H1 (cell line): Measurements from ENCODE around the gene CPSF4L. TPM values are rescaled to one million over a fixed set of nuclear protein-coding genes. Genes with fewer than 3 reads are reported as not detected.

Experiments
- CTCF ChIA-PET: fragments of 300-600 bp; sonication (Branson Sonifier 250); formaldehyde crosslinking; loops from one replicate; lab custom pipeline; 2021; ENCODE audit not compliant: partially characterized antibody; lab: Charles Lee
- POLR2A ChIA-PET: fragments of 300-600 bp; sonication (Branson Sonifier 250); formaldehyde crosslinking; loops from one replicate; lab custom pipeline; 2021; ENCODE audit warnings: inconsistent platforms; ENCODE audit not compliant: partially characterized antibody; lab: Charles Lee
- DNase-seq, 2 experiments: peaks; one replicate each; pipeline versions ENCODE4 v3.0.0 to v3.0.0-alpha.2; 2010 to 2022; ENCODE audit warnings: low spot score in 2 of 2, low read depth in 1 of 2, mixed read lengths in 1 of 2
- FAIRE-seq: peaks from 2 replicates; lab custom pipeline; 2011; peaks lifted over from hg19 to GRCh38; lab: Jason Lieb, UNC
- H2AFZ ChIP-seq: 2 replicates; pipeline ENCODE4 v1.8.1; 2012; ENCODE audit warnings: low read length, inconsistent platforms
- H2AK5ac ChIP-seq: 2 replicates; pipeline ENCODE4 v1.6.1; 2013; ENCODE audit warnings: low read depth, low read length
- H2BK120ac ChIP-seq: replicated peaks from 2 replicates; pipeline ENCODE3; 2013; ENCODE audit warnings: low read depth, low read length, inconsistent platforms
- H2BK12ac ChIP-seq: 2 replicates; pipeline ENCODE4 v1.6.1; 2013; ENCODE audit warnings: low read depth, low read length
- H2BK15ac ChIP-seq: 2 replicates; pipeline ENCODE4 v1.6.1; 2013; ENCODE audit warnings: low read length
- H2BK20ac ChIP-seq: 2 replicates; pipeline ENCODE4 v1.6.1; 2013; ENCODE audit warnings: low read length
- H2BK5ac ChIP-seq: 2 replicates; pipeline ENCODE4 v1.6.1; 2013; ENCODE audit warnings: low read depth, low read length
- H3K14ac ChIP-seq: 2 replicates; pipeline ENCODE4 v1.6.1; 2013; ENCODE audit warnings: inconsistent platforms; ENCODE audit not compliant: insufficient read length
- H3K18ac ChIP-seq: 2 replicates; pipeline ENCODE4 v1.6.1; 2013; ENCODE audit warnings: low read length; ENCODE audit errors: extremely low read depth
- H3K23ac ChIP-seq: 2 replicates; pipeline ENCODE4 v1.6.1; 2013; ENCODE audit warnings: inconsistent platforms; ENCODE audit not compliant: insufficient read length
- H3K23me2 ChIP-seq: 2 replicates; pipeline ENCODE4 v1.6.1; 2013; ENCODE audit warnings: low read depth, low read length
- H3K27ac ChIP-seq: 2 replicates; pipeline ENCODE4 v1.6.1; 2011; ENCODE audit warnings: low read depth, low read length, inconsistent platforms
- H3K27me3 ChIP-seq, 4 experiments: replicated peaks in 1 of 4; 1 replicate in 1 of 4; 2 replicates in 3 of 4; pipeline versions ENCODE4 v1.6.1 to v1.8.1; 2011 to 2013; ENCODE audit warnings: low read length in 3 of 4, mild to moderate bottlenecking in 3 of 4, inconsistent platforms in 2 of 4, mixed read lengths in 2 of 4, moderate library complexity in 1 of 4; ENCODE audit not compliant: control insufficient read depth in 3 of 4, insufficient read depth in 3 of 4; ENCODE audit errors: extremely low read depth in 1 of 4
- H3K36me3 ChIP-seq, 4 experiments: 2 replicates each; pipeline versions ENCODE4 v1.6.1 to v1.8.1; 2011 to 2013; ENCODE audit warnings: mild to moderate bottlenecking in 4 of 4, low read length in 3 of 4, moderate library complexity in 2 of 4, control low read depth in 1 of 4, inconsistent platforms in 1 of 4; ENCODE audit not compliant: insufficient read depth in 4 of 4, control insufficient read depth in 2 of 4
- H3K4ac ChIP-seq: replicated peaks from 2 replicates; pipeline ENCODE3; 2013; ENCODE audit warnings: low read length, low read depth, mixed read lengths, inconsistent platforms; ENCODE audit not compliant: insufficient read length
- H3K4me1 ChIP-seq, 4 experiments: replicated peaks in 1 of 4; 1 replicate in 1 of 4; 2 replicates in 3 of 4; pipeline versions ENCODE4 v1.6.1 to v1.8.1; 2011 to 2013; ENCODE audit warnings: low read length in 3 of 4, inconsistent platforms in 2 of 4, mixed read lengths in 1 of 4; ENCODE audit not compliant: insufficient read depth in 4 of 4, control insufficient read depth in 3 of 4
- H3K4me2 ChIP-seq, 2 experiments: 2 replicates each; pipeline versions ENCODE4 v1.6.1 to v1.8.1; 2011 to 2013; ENCODE audit warnings: low read depth in 2 of 2, low read length in 2 of 2, control low read depth in 1 of 2, inconsistent platforms in 1 of 2, mild to moderate bottlenecking in 1 of 2; ENCODE audit not compliant: insufficient read depth in 1 of 2
- H3K4me3 ChIP-seq, 4 experiments: fragments of 200-600, 300-600 bp in 1 of 4; sonication (generic), shearing (Covaris generic), sonication (Bioruptor Twin) in 1 of 4; 2 replicates each; pipeline versions ENCODE4 v1.5.1 to v1.8.1; 2011 to 2016; ENCODE audit warnings: low read length in 4 of 4, low read depth in 3 of 4, control low read depth in 2 of 4, inconsistent platforms in 2 of 4, mild to moderate bottlenecking in 2 of 4, mixed read lengths in 1 of 4, moderate library complexity in 1 of 4; ENCODE audit not compliant: insufficient read depth in 2 of 4; ENCODE audit errors: extremely low read depth in 1 of 4
- H3K56ac ChIP-seq: replicated peaks from 2 replicates; pipeline ENCODE3; 2013; ENCODE audit warnings: low read depth, mild to moderate bottlenecking, mixed read lengths, low read length, inconsistent platforms; ENCODE audit not compliant: insufficient read length
- H3K79me1 ChIP-seq: 2 replicates; pipeline ENCODE4 v1.6.1; 2013; ENCODE audit warnings: low read depth, low read length, control low read depth
- H3K79me2 ChIP-seq, 2 experiments: 2 replicates each; pipeline versions ENCODE4 v1.6.1 to v1.8.1; 2012 to 2013; ENCODE audit warnings: low read length in 2 of 2, mild to moderate bottlenecking in 2 of 2, inconsistent platforms in 1 of 2; ENCODE audit not compliant: insufficient read depth in 2 of 2, control insufficient read depth in 1 of 2
- H3K9ac ChIP-seq, 4 experiments: replicated peaks in 1 of 4; 1 replicate in 1 of 4; 2 replicates in 3 of 4; pipeline versions ENCODE4 v1.6.1 to v1.8.1; 2011 to 2013; ENCODE audit warnings: low read depth in 3 of 4, low read length in 3 of 4, control low read depth in 2 of 4, mild to moderate bottlenecking in 2 of 4, moderate library complexity in 2 of 4, inconsistent platforms in 1 of 4; ENCODE audit errors: extremely low read depth in 1 of 4
- H3K9me3 ChIP-seq, 2 experiments: 2 replicates each; pipeline versions ENCODE4 v1.6.1 to v1.8.1; 2012 to 2013; ENCODE audit warnings: mild to moderate bottlenecking in 2 of 2, moderate library complexity in 2 of 2, control low read depth in 1 of 2, inconsistent platforms in 1 of 2, low read depth in 1 of 2, low read length in 1 of 2, mixed read lengths in 1 of 2; ENCODE audit not compliant: insufficient read depth in 2 of 2
- H4K20me1 ChIP-seq, 2 experiments: replicated peaks in 1 of 2; 2 replicates each; pipeline versions ENCODE3 to v1.8.1; 2011 to 2013; ENCODE audit warnings: inconsistent platforms in 2 of 2, low read length in 2 of 2, mild to moderate bottlenecking in 1 of 2; ENCODE audit not compliant: insufficient read depth in 2 of 2, control insufficient read depth in 1 of 2
- H4K5ac ChIP-seq: 2 replicates; pipeline ENCODE4 v1.6.1; 2013; ENCODE audit warnings: low read length, low read depth, mixed read lengths, inconsistent platforms; ENCODE audit not compliant: insufficient read length
- H4K8ac ChIP-seq: 2 replicates; pipeline ENCODE4 v1.8.0; 2013; ENCODE audit warnings: mild to moderate bottlenecking, moderate library complexity, low read length, inconsistent platforms; ENCODE audit not compliant: insufficient read depth; ENCODE audit errors: extremely low read depth
- H4K91ac ChIP-seq: replicated peaks from 2 replicates; pipeline ENCODE3; 2013; ENCODE audit warnings: low read length, mixed read lengths, inconsistent platforms; ENCODE audit not compliant: insufficient read length
- CTBP2 ChIP-seq: IDR thresholded peaks from 2 replicates; pipeline ENCODE4 v1.7.0; 2011; ENCODE audit warnings: borderline replicate concordance, mild to moderate bottlenecking, moderate library complexity, mixed read lengths, low read length; ENCODE audit not compliant: insufficient read depth, insufficient read length
- KDM4A ChIP-seq: IDR thresholded peaks from one replicate; pipeline ENCODE4 v1.7.1; 2012; ENCODE audit warnings: low read depth, mild to moderate bottlenecking, moderate library complexity, low read length, inconsistent platforms; ENCODE audit not compliant: severe bottlenecking
- RBBP5 ChIP-seq: IDR thresholded peaks from 2 replicates; pipeline ENCODE4 v1.7.1; 2012; ENCODE audit warnings: low read depth, mild to moderate bottlenecking, inconsistent platforms, low read length, moderate library complexity, borderline replicate concordance
- TEAD4 ChIP-seq: IDR thresholded peaks from 2 replicates; pipeline ENCODE4 v1.6.1; 2012; ENCODE audit warnings: low read depth, low read length, inconsistent platforms, mixed read lengths
- ZNF274 ChIP-seq: IDR thresholded peaks from 2 replicates; pipeline ENCODE4 v1.7.0; 2012; ENCODE audit warnings: low read length, borderline replicate concordance; ENCODE audit errors: extremely low read depth
- WGBS, 2 experiments: shearing (Covaris generic) in 1 of 2; methylation state at CpG; one replicate each; pipeline versions ENCODE4 v1.1.6 to v1.1.7; 2013 to 2015; ENCODE audit warnings: low lambda C conversion rate in 2 of 2, mixed read lengths in 2 of 2, inconsistent platforms in 1 of 2, low coverage in 1 of 2, missing lambda C conversion rate in 1 of 2; ENCODE audit not compliant: insufficient replicate concordance in 2 of 2, insufficient coverage in 1 of 2, insufficient read length in 1 of 2; ENCODE audit errors: extremely low coverage in 1 of 2, missing lambda C conversion rate in 1 of 2; 5-methylcytosine and 5-hydroxymethylcytosine counted together
- polyA plus RNA-seq, 7 experiments: library from polyadenylated mRNA; depleted of rRNA in 3 of 7; stranded (reverse) in 5 of 7; unstranded in 2 of 7; fragments of >200 nt in 5 of 7; fragments of 200-250 nt in 2 of 7; gene quantifications; 1 replicate in 5 of 7; 2 replicates in 1 of 7; 4 replicates in 1 of 7; pipeline versions ENCODE4 v1.2.1 to v1.2.3, GENCODE V29; 2011 to 2013; ENCODE audit warnings: missing spikeins in 2 of 7, mixed read lengths in 2 of 7
- total RNA-seq: library from RNA; stranded (reverse); fragmentation: NEBNext Ultra II Directional; extraction: Animal tissue kit (Norgen Biotek cat#: 25700); gene quantifications from 2 replicates; pipeline ENCODE4 v1.2.1, GENCODE V29; 2021
- TF ChIP-seq, protein P1 (sequence below): IDR thresholded peaks from 2 replicates; pipeline ENCODE4 v1.6.1; 2012; ENCODE audit warnings: inconsistent platforms

Gene CPSF4L
- total and polyA plus RNA-seq, 2 of the 8 experiments (the other 6 are each of a cell fraction or from before 2014, with no cell fraction given), result not detected

DNA sequence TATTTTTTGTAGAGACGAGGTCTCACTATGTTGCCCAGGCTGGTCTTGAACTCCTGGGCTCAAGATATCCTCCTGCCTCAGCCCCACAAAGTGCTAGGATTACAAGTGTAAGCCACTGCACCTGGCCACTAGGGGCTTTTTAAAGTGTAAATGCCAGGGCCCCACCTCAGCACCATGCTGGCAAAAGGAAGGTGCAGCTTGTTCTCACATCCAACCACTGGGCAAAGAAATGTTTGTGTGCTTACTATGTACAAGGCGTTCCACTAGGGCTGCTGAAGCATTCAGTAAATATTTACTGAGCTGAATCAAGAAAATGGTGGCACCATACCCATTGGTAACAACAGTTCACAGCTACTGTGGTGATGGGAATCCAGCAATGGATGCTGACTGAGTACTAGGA is 46.2 kb downstream of the CPSF4L start:
- Histone ChIP-seq H2BK20ac (no peak overlapping the region), H3K27me3 (no peaks in the 10 kb centered on the region), H3K56ac (no peak overlapping the region), H3K4me1 (peaks cover 0 to 4% (median 0%) of the 10 kb centered on the region in 4 experiments; a peak in 2 of 7 replicates), H3K4ac (no peak overlapping the region), H4K91ac (no peak overlapping the region), H3K23ac (no peak overlapping the region), H2BK120ac (no peak overlapping the region), H2AK5ac (0 out of 2 replicates have a peak overlapping the region, but pooled peaks have one; percentile 28), H3K4me3 (no peak overlapping the region), H2BK5ac (0 out of 2 replicates have a peak overlapping the region, but pooled peaks have one; percentile 52), H2BK12ac (0 out of 2 replicates have a peak overlapping the region, but pooled peaks have one; percentile 60), H3K23me2 (no peaks in the 10 kb centered on the region), H2AFZ (no peak overlapping the region), H4K20me1 (peaks cover 3 to 6% of the 10 kb centered on the region in 2 experiments), H2BK15ac (no peak overlapping the region), H3K18ac (no peak overlapping the region), H3K9ac (no peak overlapping the region), H3K27ac (no peak overlapping the region), H4K5ac (no peak overlapping the region), H3K9me3 (no peaks in the 10 kb centered on the region), H3K36me3 (peaks cover 0 to 10% (median 0%) of the 10 kb centered on the region in 4 experiments; a peak in 1 of 8 replicates), H3K79me1 (no peaks in the 10 kb centered on the region; the same call in 1 of the 2 replicates), H3K14ac (no peak overlapping the region), H3K4me2 (no peak overlapping the region), H4K8ac (no peak overlapping the region), H3K79me2 (peaks cover 0 to 34% of the 10 kb centered on the region in 2 experiments; a peak in 3 of 4 replicates)
- FAIRE-seq, result no peak
- no peak for DNase-seq
- ChIA-PET CTCF (interaction anchor here (0.6 to 3.9 kb wide), 15 partner anchors 8 to 201 kb away, joined by 3 to 22 read pairs (median 5); a partner anchor contains a TSS), POLR2A (interaction anchor here (1.0 to 3.4 kb wide), 5 partner anchors 8 to 22 kb away, joined by 3 to 13 read pairs (median 4); partner anchors contain the start of gene COG1)
- WGBS, 2 experiments, result 93% methylated on average over 2 of the region's 2 CpGs; no CpG with 5 or more reads in 1 of the 2 experiments
- no peak for TF ChIP-seq TEAD4
- TF ChIP-seq, protein P1, sequence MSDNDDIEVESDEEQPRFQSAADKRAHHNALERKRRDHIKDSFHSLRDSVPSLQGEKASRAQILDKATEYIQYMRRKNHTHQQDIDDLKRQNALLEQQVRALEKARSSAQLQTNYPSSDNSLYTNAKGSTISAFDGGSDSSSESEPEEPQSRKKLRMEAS, result peak; percentile 24; the same call in 1 of the 2 replicates
- no peak for TF ChIP-seq KDM4A
- TF ChIP-seq ZNF274, result no peak
- TF ChIP-seq CTBP2, result no peak
- no peak for TF ChIP-seq RBBP5
